Measurements from ENCODE around the gene RTCA.
"Not testable (repeated sequence)": the region's sequence is repeated elsewhere in the genome, so short reads cannot be mapped to it uniquely, and the experiment has no call there.

RTCA gene

GRCh38 chr1:100279954-100280682 is 14.1 kb downstream of the RTCA start:
- H3K9me3 ChIP-seq: no peaks in the 10 kb centered on the region
- no peaks in the 10 kb centered on the region for H3K27me3 ChIP-seq
- H3K4me2 ChIP-seq: no peak overlapping the region
- no peaks in the 10 kb centered on the region for H3K4me1 ChIP-seq
- no peak overlapping the region for H3K27ac ChIP-seq
- no peak overlapping the region for H3K9ac ChIP-seq
- peaks cover 14% of the 10 kb centered on the region; the same call in 1 of the 2 replicates for H4K20me1 ChIP-seq
- no peak overlapping the region for H3K4me3 ChIP-seq
- peaks cover 99% of the 10 kb centered on the region for H3K36me3 ChIP-seq
- TF ChIP-seq Cebpa-rat (IDR thresholded peaks at IDR 0.05): no peak

GRCh38 chr1:100284591-100284990 is 18.6 kb downstream of the RTCA start:
- H3K36me3 ChIP-seq: peaks cover 98% of the 10 kb centered on the region
- no peaks in the 10 kb centered on the region for H3K9me3 ChIP-seq
- H3K4me3 ChIP-seq: no peak overlapping the region
- H3K4me2 ChIP-seq: no peak overlapping the region
- H3K27me3 ChIP-seq: no peaks in the 10 kb centered on the region
- H4K20me1 ChIP-seq: peaks cover 12% of the 10 kb centered on the region; the same call in 1 of the 2 replicates
- TF ChIP-seq Cebpa-rat (IDR thresholded peaks at IDR 0.05): no peak
- no peak overlapping the region for H3K27ac ChIP-seq
- no peaks in the 10 kb centered on the region for H3K4me1 ChIP-seq
- H3K9ac ChIP-seq: no peak overlapping the region

GRCh38 chr1:100287162-100287561 is 21.1 kb downstream of the RTCA start:
- H3K27ac ChIP-seq: no peak overlapping the region
- no peak overlapping the region for H3K9ac ChIP-seq
- H3K9me3 ChIP-seq: no peaks in the 10 kb centered on the region
- TF ChIP-seq Cebpa-rat (IDR thresholded peaks at IDR 0.05): no peak
- H3K4me2 ChIP-seq: no peak overlapping the region
- H3K4me3 ChIP-seq: no peak overlapping the region
- no peaks in the 10 kb centered on the region for H3K27me3 ChIP-seq
- H4K20me1 ChIP-seq: no peaks in the 10 kb centered on the region
- H3K4me1 ChIP-seq: no peaks in the 10 kb centered on the region
- peaks cover 97% of the 10 kb centered on the region for H3K36me3 ChIP-seq

GRCh38 chr1:100290291-100290690 is 24.3 kb downstream of the RTCA start:
- Histone ChIP-seq H3K27me3 (no peaks in the 10 kb centered on the region), H3K36me3 (peaks cover 84% of the 10 kb centered on the region), H3K4me1 (no peaks in the 10 kb centered on the region), H4K20me1 (no peaks in the 10 kb centered on the region), H3K27ac (no peak overlapping the region), H3K4me2 (no peak overlapping the region), H3K4me3 (no peak overlapping the region), H3K9me3 (no peaks in the 10 kb centered on the region), H3K9ac (no peak overlapping the region)
- TF ChIP-seq Cebpa-rat (IDR thresholded peaks at IDR 0.05): no peak

GRCh38 chr1:100292711-100293110 is 26.7 kb downstream of the RTCA start:
- no peak for TF ChIP-seq Cebpa-rat (IDR thresholded peaks at IDR 0.05)
- Histone ChIP-seq H4K20me1 (no peaks in the 10 kb centered on the region), H3K27ac (no peak overlapping the region), H3K4me2 (no peak overlapping the region), H3K9me3 (no peaks in the 10 kb centered on the region), H3K27me3 (no peaks in the 10 kb centered on the region), H3K4me1 (no peaks in the 10 kb centered on the region), H3K4me3 (no peak overlapping the region), H3K9ac (no peak overlapping the region), H3K36me3 (peaks cover 68% of the 10 kb centered on the region)

GRCh38 chr1:100296140-100296539 is 30.1 kb downstream of the RTCA start:
- Histone ChIP-seq H3K9ac (no peak overlapping the region), H3K4me2 (no peak overlapping the region), H3K9me3 (no peaks in the 10 kb centered on the region), H3K27ac (no peak overlapping the region), H3K4me3 (no peak overlapping the region), H3K27me3 (no peaks in the 10 kb centered on the region), H3K4me1 (no peaks in the 10 kb centered on the region), H3K36me3 (peaks cover 34% of the 10 kb centered on the region), H4K20me1 (no peaks in the 10 kb centered on the region)
- TF ChIP-seq Cebpa-rat (IDR thresholded peaks at IDR 0.05): 0 out of 2 replicates have a peak, but pooled peaks have one; percentile 51

- not testable (repeated sequence) for H3K9me3 ChIP-seq, H3K4me3 ChIP-seq, H4K20me1 ChIP-seq, H3K4me2 ChIP-seq, H3K9ac ChIP-seq, H3K27ac ChIP-seq, H3K27me3 ChIP-seq, H3K4me1 ChIP-seq
- H3K36me3 ChIP-seq: peaks cover 27% of the 10 kb centered on the region
Measured at GRCh38 chr1:100296997-100297396, 31.0 kb downstream of the RTCA start.

- no peak overlapping the region for H3K4me2 ChIP-seq
- H3K4me3 ChIP-seq: no peak overlapping the region
Measured at GRCh38 chr1:100298512-100298911, 32.5 kb downstream of the RTCA start.

GRCh38 chr1:100299521-100300222 is 33.7 kb downstream of the RTCA start:
- Histone ChIP-seq H4K20me1 (no peaks in the 10 kb centered on the region), H3K27me3 (no peaks in the 10 kb centered on the region), H3K4me2 (no peak overlapping the region), H3K9me3 (no peaks in the 10 kb centered on the region), H3K27ac (no peak overlapping the region), H3K4me3 (no peak overlapping the region), H3K4me1 (no peaks in the 10 kb centered on the region), H3K9ac (no peak overlapping the region), H3K36me3 (peaks cover 10% of the 10 kb centered on the region)
- TF ChIP-seq Cebpa-rat (IDR thresholded peaks at IDR 0.05): no peak

More at GRCh38 chr1:100298512-100298911, 32.5 kb downstream of the RTCA start:
- no peak for TF ChIP-seq Cebpa-rat (IDR thresholded peaks at IDR 0.05)
- Histone ChIP-seq H3K9me3 (no peaks in the 10 kb centered on the region), H3K27ac (no peak overlapping the region), H3K9ac (no peak overlapping the region), H4K20me1 (no peaks in the 10 kb centered on the region), H3K4me1 (no peaks in the 10 kb centered on the region), H3K36me3 (peaks cover 12% of the 10 kb centered on the region), H3K27me3 (no peaks in the 10 kb centered on the region)

- H3K36me3 ChIP-seq: peaks cover 5% of the 10 kb centered on the region; the same call in 1 of the 2 replicates
- H3K4me2 ChIP-seq: no peak overlapping the region
- no peak overlapping the region for H3K27ac ChIP-seq
- no peaks in the 10 kb centered on the region for H4K20me1 ChIP-seq
- H3K9me3 ChIP-seq: no peaks in the 10 kb centered on the region
- no peaks in the 10 kb centered on the region for H3K27me3 ChIP-seq
- no peak overlapping the region for H3K9ac ChIP-seq
- no peak overlapping the region for H3K4me3 ChIP-seq
- no peaks in the 10 kb centered on the region for H3K4me1 ChIP-seq
- no peak for TF ChIP-seq Cebpa-rat (IDR thresholded peaks at IDR 0.05)
Measured at GRCh38 chr1:100300691-100301090, 34.7 kb downstream of the RTCA start.
